Measurements from ENCODE around the gene JPH4. TPM values are rescaled to one million over a fixed set of nuclear protein-coding genes. Genes with fewer than 3 reads are reported as not detected.

The JPH4 gene
- total RNA-seq, 1 experiment from 2014 or later = 50.1 TPM

GRCh38 chr14:23573384-23574015, 5.1 kb downstream of the JPH4 start:
- POLR2A ChIA-PET = no interaction called here
- DNase-seq (ENCODE audit: low spot score) = no peak

More at GRCh38 chr14:23573384-23574015, 5.1 kb downstream of the JPH4 start:
- peaks cover 30% of the 10 kb centered on the region for H3K27me3 Mint-ChIP-seq (ENCODE audit: low read depth)
- H3K4me1 Mint-ChIP-seq = peaks cover 46% of the 10 kb centered on the region
- no peak overlapping the region for H3K27ac Mint-ChIP-seq
- no peak for TF ChIP-seq E2F5 (CRISPR knock-in tag; IDR thresholded peaks at IDR 0.05)
- no peak for TF ChIP-seq ATF3 (CRISPR knock-in tag; conservative IDR thresholded peaks at IDR 0.05)
- TF ChIP-seq FOXP1 (CRISPR knock-in tag; IDR thresholded peaks at IDR 0.05; ENCODE audit: borderline replicate concordance) = no peak
- no peak for TF ChIP-seq FOXP4 (CRISPR knock-in tag; IDR thresholded peaks at IDR 0.05)
- no peak for TF ChIP-seq FOXK1 (CRISPR knock-in tag; IDR thresholded peaks at IDR 0.05)
- TF ChIP-seq TEAD1 (CRISPR knock-in tag; IDR thresholded peaks at IDR 0.05) = no peak
- TF ChIP-seq SOX15 (CRISPR knock-in tag; IDR thresholded peaks at IDR 0.05) = no peak
- TF ChIP-seq ATF2 (CRISPR knock-in tag; IDR thresholded peaks at IDR 0.05; ENCODE audit: borderline replicate concordance, low read depth) = no peak
- no peak for TF ChIP-seq ELF4 (CRISPR knock-in tag; IDR thresholded peaks at IDR 0.05; ENCODE audit: low read depth)
- TF ChIP-seq ATF1 (CRISPR knock-in tag; IDR thresholded peaks at IDR 0.05) = no peak
- no peak for TF ChIP-seq GABPB1 (CRISPR knock-in tag; IDR thresholded peaks at IDR 0.05)
- TF ChIP-seq ZMAT4 (CRISPR knock-in tag; IDR thresholded peaks at IDR 0.05) = no peak
- no peak for TF ChIP-seq AFF4 (CRISPR knock-in tag; IDR thresholded peaks at IDR 0.05; ENCODE audit: borderline replicate concordance)
- TF ChIP-seq IRF1 (CRISPR knock-in tag; IDR thresholded peaks at IDR 0.05) = no peak
- TF ChIP-seq OVOL2 (CRISPR knock-in tag; IDR thresholded peaks at IDR 0.05; ENCODE audit: borderline replicate concordance) = no peak
- H3K36me3 Mint-ChIP-seq = peaks cover 17% of the 10 kb centered on the region
- CTCF ChIA-PET = interaction anchor here (0.9 to 1.9 kb wide), 3 partner anchors 14 to 337 kb away, joined by 4 to 7 read pairs (median 5); no protein-coding TSS in a partner anchor
- no peak overlapping the region for H3K4me3 Mint-ChIP-seq
- no peak for ATAC-seq
- H3K9me3 Mint-ChIP-seq = no peaks in the 10 kb centered on the region

Measured in WTC11 (cell line).